ENCODE measurements around the gene SMCHD1.

The SMCHD1 gene

DNA sequence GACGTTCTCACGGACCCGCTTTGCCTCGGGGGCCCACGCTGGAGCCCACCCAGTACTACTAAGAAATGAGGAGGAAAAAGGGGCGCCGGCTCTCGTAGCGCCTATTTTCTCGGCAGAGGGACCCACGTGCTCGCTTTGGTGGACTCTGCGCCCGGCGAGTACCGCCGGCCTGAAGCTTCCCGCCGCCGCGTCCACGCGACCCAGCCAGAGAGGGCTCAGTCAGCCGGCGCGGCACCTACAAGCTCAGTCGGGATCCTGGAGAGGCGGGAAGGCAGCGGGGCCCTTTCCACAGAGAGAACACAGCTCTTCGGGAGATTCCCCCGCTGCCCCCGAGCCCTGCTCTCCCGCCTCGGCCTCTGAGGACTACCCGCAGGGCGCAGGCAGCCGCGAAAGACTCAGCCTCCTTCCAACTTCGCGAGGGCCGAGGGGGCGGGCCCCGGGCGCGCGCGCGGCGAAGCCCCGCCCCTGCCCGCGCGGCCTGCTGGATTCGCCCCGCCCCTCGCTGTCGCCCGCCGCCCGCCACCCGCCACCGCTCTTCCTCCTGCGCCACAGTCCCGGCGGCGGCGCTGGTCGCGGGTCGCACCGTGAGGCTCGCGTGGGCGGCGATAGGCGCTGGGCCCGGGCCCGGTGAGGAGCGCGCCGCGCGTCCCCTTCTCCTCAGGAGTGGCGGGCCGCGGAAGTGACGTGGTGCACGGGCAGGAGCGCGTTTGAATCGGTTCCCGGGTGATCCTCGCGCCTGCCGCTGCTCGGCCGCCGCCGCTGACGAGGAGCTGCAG, at the start of gene SMCHD1:
Gene SMCHD1, plus strand, starts transcription at position 549 of the 776 bp plus-strand sequence. CDS start 350 bp downstream, outside the sequence.
- in situ Hi-C loops (cut with MboI; ENCODE audit: low sequenced_read_pairs) = no loop called here

DNA sequence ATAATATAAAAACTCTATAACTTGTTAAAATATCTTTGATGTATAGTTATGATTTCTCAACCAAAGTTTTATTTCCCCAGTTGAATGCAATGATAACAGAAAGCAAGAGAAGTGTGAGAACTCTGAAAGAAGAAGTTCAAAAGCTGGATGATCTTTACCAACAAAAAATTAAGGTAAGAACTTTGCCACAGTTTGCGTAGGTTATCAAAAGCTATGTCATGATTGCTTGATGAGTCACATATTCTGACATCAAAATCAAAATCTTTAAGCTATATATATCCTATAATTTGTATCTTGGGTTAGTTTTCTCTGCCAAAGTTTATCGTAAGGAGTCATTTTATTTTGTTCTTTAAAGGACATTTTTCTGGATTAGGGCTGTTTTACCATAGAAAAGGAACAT, 49.2 kb upstream of the SMCHD1 start:
- in situ Hi-C loops (cut with MboI; ENCODE audit: low sequenced_read_pairs) = no loop called here

DNA sequence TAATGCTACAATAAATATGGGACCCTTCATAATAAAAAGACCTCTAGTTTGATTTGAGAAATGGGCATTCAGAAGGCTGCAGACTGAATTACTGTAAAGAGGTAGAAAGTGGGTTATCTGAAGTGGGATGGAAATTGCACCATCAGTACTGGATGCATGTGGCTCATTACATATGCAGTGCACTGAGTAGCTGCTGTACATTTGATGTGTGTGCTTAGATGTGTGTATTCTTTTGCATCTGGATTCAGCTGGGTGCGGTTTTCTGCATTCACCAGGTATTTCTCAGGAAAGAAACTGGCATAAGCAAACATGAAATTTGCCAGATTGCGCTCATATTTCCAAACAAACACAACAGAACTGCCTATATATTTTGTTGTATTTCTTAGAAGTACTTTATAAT, 45.9 kb upstream of the SMCHD1 start:
- in situ Hi-C loops (cut with MboI; ENCODE audit: low sequenced_read_pairs) = no loop called here

DNA sequence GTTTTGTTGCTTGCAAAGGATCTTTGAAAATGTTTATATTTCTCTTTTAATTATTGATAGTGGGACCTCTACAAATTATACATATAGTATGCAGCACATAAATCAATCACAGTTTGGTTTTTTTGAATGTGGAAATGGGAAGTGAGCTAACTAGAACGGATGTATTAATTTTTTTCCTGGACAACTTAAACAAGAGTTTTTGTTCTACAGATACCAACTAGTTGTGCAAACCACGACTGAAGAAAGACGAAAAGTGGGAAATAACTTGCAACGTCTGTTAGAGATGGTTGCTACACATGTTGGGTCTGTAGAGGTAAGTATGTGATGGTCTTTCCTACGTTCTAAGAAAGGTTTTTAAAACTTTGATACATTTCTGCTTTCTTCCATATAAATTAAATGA, 45.0 kb upstream of the SMCHD1 start:
- in situ Hi-C loops (cut with MboI; ENCODE audit: low sequenced_read_pairs) = no loop called here

DNA sequence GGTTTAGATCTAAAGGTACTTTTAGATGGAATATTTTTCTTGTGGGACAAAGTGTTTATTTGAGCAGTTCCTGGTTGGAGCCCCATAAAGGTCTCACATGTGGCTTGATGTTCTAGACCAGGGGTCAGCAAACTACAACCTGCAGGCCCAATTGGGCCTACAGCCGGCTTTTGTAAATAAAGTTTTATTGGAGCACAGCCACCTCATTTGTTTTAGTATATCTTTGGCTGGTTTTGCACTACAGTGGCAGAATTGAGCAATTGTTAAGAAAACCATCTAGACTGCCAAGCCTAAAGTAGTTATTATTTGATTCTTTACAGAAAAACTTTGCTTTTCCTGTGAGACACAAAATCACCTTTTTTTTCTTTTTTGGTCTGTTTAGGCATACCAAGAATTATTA, 42.5 kb upstream of the SMCHD1 start:
- in situ Hi-C loops (cut with MboI; ENCODE audit: low sequenced_read_pairs) = no loop called here

DNA sequence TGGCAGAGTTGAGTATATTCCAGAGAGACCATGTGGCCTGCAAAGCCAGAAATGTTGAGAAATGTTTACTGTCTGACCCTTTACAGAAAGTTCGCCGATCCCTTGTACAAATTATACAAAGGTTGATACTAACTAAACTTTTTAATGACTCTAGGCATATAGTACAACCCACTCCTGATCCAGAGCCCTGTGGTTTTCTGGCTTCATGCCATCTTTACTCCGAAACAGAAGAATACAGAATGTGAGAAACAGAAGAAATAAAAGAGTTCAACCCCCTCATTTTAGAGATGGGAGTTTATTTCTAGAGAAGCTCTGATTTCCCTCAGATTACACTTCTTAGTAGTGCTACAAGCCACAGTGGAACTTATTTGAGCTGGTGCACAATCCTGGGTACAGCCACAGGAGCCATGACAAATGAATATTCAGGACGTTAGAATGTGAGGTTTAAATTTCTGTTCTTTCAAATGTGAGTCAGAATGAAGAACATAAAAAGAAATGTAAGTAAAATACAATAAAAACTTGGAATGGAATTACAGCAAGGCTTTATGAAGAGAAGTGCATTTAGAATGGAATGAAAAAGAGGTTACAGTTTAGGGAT, 38.0 kb upstream of the SMCHD1 start:
- in situ Hi-C loops (cut with MboI; ENCODE audit: low sequenced_read_pairs) = no loop called here

DNA sequence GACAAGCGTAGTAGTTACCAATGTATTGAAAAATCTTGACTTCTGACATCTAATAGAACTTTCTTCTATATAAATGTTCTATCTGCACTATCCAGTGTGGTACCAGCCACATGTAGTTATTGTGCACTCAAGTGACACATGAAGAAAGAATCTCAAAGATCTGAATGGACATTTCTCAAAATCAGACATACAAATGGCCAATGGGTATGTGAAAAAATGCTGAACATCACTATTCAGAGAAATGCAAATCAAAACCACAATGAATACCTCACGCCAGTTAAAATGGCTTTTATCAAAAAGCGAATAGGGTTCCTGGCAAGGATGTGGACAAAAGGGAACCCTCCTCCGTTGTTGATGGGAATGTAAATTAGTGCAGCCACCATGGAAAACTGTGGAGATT, 37.5 kb upstream of the SMCHD1 start:
- in situ Hi-C loops (cut with MboI; ENCODE audit: low sequenced_read_pairs) = no loop called here

DNA sequence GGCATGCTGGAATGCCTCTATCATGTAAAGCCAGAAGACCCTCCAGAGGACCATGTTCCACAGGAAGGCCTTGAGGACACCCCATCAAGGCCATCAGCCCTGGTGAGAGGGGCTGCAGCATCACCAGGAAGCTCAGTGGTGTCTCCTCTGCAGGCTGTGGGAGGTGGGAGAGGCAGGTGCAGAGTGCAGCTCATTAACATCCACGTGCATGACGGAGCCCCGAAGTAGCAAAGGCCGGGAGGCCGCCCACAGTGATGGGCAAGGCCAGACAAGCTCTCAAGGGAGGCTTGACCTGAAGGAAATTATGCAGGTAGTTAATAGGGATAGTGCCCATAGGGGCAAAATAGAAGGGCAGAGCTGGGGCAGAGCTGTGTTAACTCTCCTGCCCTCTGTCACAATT, 30.3 kb upstream of the SMCHD1 start:
- in situ Hi-C loops (cut with MboI; ENCODE audit: low sequenced_read_pairs) = no loop called here

DNA sequence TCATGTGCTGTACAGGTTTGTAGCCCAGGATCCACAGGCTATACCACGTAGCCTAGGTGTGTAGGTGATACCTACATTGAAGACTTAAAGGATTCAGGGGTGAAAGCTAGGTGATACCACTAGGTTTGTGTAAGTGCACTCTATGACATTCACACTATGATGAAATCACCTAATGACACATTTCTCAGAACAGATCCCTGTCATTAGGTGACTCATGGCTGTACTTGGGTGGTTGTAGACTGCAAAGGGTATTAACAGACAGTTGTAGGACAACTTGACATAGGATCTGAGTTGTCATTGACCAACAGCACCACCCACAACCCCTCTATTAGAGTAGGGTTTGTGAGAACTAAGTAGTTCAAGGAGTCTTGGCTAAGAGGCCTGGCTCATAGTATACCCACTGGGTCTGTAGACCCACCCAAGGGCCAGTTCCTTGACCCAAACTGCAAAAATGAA, 27.7 kb upstream of the SMCHD1 start:
- in situ Hi-C loops (cut with MboI; ENCODE audit: low sequenced_read_pairs) = no loop called here

DNA sequence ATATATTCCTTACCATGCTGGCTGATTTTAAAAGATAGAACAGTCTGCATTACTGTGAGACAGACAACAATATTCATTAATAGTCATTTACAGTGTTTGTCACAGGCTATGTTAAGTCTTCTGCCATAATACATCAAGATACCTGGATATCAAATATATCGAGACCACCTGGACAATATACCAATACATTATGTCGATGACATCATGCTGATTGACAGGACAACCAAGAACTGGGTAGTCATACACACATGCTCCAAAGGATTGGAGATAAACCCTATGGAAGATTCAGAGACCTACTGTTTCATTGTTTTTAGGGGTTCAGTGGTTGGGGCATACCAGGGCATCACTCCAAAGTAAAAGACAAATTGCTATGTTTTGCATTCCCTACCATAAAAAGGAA, 26.5 kb upstream of the SMCHD1 start:
- in situ Hi-C loops (cut with MboI; ENCODE audit: low sequenced_read_pairs) = no loop called here

DNA sequence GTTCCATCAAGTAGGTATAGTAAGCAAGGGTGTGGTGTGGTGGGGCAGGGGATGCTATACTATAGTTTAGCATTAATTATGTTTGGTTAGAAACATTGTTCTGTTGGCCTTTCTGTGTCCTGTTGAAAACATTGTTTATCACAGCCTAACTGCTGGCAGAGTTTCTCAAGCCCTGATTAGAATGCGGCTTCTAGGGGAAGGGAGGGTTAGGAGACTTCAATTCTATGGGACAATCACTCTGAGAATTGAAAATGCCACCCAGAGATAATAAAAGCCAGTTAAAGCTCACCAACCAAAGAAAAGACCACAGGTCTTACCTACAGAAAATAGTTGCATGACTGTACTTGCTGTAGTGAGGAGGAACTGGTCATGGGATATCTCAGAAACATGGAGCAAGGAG, 19.9 kb upstream of the SMCHD1 start:
- in situ Hi-C loops (cut with MboI; ENCODE audit: low sequenced_read_pairs) = no loop called here

DNA sequence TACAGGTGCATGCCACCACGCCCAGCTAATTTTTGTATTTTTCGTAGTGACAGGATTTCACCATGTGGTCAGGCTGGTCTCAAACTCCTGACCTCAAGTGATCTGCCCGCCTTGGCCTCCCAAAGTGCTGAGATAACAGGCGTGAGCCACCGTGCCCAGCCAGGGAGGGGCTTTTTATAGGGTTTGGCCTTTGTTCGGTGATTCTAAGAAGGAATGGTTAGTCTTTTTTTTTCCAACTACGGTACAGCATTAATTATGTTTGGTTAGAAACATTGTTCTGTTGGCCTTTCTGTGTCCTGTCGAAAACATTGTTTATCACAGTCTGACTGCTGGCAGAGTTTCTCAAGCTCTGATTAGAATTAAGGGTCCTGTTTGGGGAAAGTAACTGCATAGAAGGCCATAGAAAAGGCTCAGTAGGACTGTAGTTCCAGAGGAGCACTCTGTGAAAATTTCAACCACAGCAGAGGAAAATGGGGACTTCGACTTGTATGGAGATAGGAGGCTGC, 19.3 kb upstream of the SMCHD1 start:
- in situ Hi-C loops (cut with MboI; ENCODE audit: low sequenced_read_pairs) = no loop called here

DNA sequence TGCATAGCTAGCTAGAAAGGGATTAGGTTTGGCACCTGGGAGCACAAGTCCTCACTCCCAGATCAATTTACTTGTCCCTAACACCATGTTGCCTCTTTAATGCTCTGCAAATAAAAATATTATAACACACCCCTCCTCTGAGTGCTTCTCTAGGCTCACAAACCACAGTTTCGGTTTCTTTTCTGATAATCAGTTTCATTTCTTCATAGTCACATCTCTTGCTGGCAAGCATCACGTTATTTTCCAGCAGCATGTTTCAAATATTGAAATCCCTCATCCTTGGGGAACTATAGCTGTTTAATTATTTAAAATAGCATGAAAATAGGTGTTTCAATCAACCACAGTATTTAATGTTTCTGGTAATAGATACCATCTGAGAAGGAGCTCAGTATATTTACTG, 13.9 kb upstream of the SMCHD1 start:
- in situ Hi-C loops (cut with MboI; ENCODE audit: low sequenced_read_pairs) = no loop called here

DNA sequence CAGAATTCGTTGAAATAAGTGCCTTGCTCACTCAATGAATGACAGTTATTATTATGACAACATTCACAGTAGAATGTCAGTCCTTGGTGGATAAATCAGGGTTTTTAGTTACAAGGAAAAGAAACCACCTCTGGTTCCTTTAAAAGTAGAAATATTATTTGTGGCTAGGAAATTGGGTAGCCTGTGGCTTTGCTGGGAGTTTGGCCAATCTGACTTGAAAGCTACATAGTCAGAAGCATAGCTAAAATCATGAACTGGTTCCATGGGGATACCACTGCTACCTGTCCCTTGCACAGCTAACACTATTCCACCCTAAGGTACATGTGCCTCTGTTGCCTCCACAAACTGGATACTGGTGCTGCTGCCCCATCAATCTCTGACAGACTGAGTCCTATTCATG, 12.8 kb upstream of the SMCHD1 start:
- in situ Hi-C loops (cut with MboI; ENCODE audit: low sequenced_read_pairs) = no loop called here

DNA sequence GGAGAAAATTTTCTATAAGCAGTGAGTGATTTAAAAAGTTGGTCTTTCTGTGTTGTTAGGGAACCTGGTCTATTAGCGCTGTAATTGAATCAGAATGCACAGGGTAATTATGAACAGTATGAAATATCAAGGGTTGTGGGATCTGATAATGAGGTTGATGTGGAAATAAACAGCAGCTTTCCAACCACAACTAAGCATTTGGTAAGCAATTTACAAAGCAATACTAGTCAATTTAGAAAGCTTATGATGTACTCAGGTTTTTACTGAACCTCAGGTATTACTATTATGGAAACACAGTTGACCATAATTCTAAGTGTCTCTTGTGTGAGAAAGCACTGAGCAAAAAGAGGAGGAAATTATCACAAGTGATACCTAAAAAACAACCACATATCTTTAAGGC, 11.0 kb upstream of the SMCHD1 start:
- in situ Hi-C loops (cut with MboI; ENCODE audit: low sequenced_read_pairs) = no loop called here

DNA sequence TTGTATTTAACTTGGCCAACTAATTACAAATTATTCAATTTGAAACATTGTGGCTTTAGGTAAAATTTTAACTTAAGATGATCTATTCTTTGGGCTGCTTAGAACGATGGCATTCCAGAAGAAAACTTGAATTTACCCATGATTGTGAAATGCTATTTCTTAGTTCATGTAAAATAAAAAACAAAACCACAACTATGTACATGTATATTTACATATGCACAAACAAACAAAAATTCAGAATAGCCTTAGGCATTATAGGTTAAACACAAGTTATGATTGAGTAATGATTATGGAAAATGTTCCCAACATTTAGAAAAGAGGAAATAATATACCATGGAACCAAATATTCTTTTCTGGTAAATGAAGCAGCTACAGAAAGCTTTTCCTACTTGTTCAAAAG, 3.5 kb upstream of the SMCHD1 start:
- in situ Hi-C loops (cut with MboI; ENCODE audit: low sequenced_read_pairs) = no loop called here

DNA sequence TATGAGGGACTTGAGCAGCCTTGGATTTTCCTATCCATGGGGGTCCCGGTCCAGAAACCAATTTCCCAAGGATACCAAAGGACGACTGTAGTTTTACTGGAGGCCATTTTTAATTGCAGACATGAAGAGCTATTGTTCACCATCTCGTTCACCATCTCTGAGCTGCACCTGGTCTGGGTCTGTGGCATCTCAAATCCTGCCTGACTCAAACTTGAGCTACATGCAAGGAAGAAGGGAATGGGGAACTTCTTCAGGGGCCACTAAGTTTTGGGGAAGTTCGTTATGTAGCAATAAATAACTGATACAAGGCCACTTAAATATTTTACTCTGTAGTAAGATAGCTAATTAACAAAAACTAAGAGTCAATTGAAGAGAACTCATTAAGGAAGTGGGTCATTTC, 2.1 kb upstream of the SMCHD1 start:
- in situ Hi-C loops (cut with MboI; ENCODE audit: low sequenced_read_pairs) = no loop called here

DNA sequence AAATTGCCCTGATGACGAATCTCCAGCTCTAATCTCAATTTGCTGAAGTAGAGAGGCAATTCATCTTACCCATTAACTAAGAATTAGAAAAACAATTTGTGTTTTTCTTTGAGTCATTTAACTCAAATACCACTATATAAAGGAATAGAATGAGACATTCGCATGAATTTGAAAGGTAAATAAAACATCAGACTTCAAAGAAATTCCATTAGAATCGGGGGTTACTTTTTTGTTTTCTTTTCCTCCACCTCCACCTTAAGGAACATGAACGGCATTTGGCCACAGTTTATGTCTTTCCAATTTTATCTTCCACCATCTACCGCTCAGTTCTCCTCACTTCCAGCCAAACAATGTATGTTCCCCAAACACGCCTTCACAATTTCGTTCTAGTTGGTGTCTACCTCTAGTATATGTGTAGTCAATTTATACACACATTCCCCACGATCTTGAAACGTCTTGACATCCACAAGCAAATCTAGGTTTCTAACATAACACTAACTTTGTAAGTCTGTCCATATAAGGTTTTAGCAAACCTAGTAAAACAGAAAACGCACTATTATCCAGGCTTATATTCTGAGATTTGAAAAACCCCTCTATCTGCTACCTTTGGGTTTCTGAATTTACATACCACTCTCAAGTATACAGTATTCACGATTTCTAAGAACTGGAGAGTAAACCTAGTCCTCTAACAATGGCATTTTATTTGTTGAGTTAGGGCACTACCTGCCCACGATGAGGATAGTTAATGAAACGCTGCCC, 1.2 kb upstream of the SMCHD1 start:
- in situ Hi-C loops (cut with MboI; ENCODE audit: low sequenced_read_pairs) = no loop called here

DNA sequence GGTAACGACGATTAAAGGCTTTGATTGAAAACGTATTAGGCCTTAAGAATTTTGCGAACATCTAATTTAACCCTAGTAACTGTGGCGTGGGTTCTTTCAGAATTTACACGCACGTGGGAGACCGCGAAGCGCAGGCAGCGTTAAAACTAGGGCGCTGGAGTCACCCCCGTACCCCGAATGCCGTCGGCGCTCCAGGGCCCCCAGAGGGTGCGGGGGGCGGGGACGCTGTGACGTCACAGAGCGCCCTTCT, 673 bp upstream of the SMCHD1 start:
- in situ Hi-C loops (cut with MboI; ENCODE audit: low sequenced_read_pairs) = no loop called here

DNA sequence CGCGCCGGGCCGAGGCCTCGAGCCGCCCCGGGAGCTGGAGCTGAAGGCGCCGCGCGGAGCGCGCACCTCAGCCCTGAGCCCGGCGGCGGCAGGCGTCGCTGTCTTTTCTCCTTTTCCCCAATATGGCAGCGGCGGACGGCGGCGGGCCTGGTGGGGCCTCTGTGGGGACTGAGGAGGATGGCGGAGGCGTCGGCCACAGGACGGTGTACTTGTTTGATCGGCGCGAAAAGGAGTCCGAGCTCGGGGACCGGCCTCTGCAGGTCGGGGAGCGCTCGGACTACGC, 369 bp downstream of the SMCHD1 start:
- in situ Hi-C loops (cut with MboI; ENCODE audit: low sequenced_read_pairs) = no loop called here

DNA sequence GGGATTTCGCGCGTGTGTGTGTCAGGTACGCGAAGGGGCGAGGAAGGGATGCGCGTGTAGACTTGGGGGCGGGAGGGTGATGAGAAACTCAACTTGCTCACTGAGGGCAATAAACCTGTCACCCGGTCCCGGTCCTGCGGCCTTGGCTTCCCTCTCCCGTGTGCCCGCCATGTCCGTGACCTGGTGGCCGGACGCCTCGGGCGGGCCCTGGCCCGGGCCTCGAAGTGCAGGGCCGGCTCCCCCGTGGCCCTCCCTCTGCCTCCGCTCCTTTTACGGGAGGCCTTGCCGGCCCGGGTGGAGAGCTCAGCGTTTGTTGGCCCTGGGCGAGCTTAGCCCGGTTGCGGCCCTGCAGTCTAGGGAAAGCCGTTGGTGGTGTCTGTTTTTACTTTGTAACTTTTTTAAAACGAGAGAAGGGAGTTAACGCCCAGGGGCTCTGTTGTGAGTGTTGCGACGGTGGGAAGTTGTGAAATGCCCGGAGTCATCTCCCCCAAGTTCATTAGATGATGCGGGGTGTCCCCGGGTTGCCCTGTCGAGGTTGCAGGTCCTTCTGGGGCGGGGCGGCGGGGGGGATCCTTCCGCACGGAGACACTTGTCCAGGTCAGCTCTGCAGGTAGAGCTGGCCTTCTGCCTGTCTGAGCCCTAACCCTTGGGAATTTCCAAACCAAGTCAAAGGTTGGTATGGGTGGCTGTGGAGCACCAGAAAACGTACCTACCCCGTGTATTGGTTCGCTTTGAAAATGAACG, 883 bp downstream of the SMCHD1 start:
- in situ Hi-C loops (cut with MboI; ENCODE audit: low sequenced_read_pairs) = no loop called here

Measured in HL-60/S4 (cell line).